ENCODE data around the gene PEX10. TPM values are rescaled to one million over a fixed set of nuclear protein-coding genes. Genes with fewer than 3 reads are reported as not detected.
A peak's percentile ranks its signal among the peaks of the same experiment; 100 is the strongest.

Gene PEX10
- total RNA-seq, 2 experiments from 2014 or later: 17.1 to 19.0 TPM

- POLR2A ChIA-PET: interaction anchor here (1.0 to 8.0 kb wide), 2 partner anchors 11 to 25 kb away, joined by 3 to 36 read pairs; no protein-coding TSS in a partner anchor
- Mint-ChIP-seq H3K4me3 (no peak overlapping the region), H3K36me3 (ENCODE audit: low read depth) (peaks cover 18% of the 10 kb centered on the region), H3K4me1 (ENCODE audit: low read depth) (peaks cover 7% of the 10 kb centered on the region), H3K27me3 (no peaks in the 10 kb centered on the region), H3K9me3 (no peaks in the 10 kb centered on the region), H3K27ac (no peak overlapping the region)
- intact Hi-C loops (cut with micrococcal nuclease): no loop called here
- ATAC-seq: no peak
- DNase-seq: no peak
- CTCF ChIA-PET: interaction anchor here (1.5 kb wide), 1 partner anchor 18 kb away, joined by 4 read pairs; the partner anchor contains the start of genes MORN1 and RER1
- TF ChIP-seq CTCF (IDR thresholded peaks at IDR 0.05): no peak
Measured at GRCh38 chr1:2408859-2409276, 3.5 kb downstream of the PEX10 start.

DNA sequence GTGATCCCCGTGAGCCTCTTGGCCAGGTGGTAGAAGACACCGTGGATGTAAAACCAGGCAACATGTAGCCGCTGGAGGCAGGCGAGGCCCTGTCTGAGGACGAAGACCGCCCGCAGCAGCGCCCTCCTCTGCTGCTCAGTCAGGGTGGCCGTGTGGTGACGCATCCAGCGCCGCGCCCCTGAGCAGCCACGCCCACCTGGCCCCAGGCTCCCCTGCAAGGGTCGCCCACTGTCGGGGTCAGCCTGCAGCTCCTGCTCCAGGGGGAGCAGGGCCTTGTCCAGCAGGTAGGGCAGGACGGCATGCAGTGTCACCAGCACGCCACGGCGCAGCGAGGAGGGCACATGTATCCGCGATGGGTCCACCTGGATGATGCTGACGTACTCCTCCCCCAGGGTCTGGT lies 3.9 kb downstream of the PEX10 start:
- ChIA-PET POLR2A (interaction anchor here (0.8 to 8.0 kb wide), 3 partner anchors 10 to 148 kb away, joined by 3 to 36 read pairs (median 4); partner anchors contain the start of gene TNFRSF14), CTCF (no interaction called here)
- DNase-seq (no peak), ATAC-seq (no peak)
- H3K4me1 Mint-ChIP-seq (ENCODE audit: low read depth): peaks cover 7% of the 10 kb centered on the region
- H3K36me3 Mint-ChIP-seq (ENCODE audit: low read depth): peaks cover 20% of the 10 kb centered on the region
- no peak for TF ChIP-seq CTCF (IDR thresholded peaks at IDR 0.05)
- no peaks in the 10 kb centered on the region for H3K9me3 Mint-ChIP-seq
- H3K27me3 Mint-ChIP-seq: no peaks in the 10 kb centered on the region
- intact Hi-C loops (cut with micrococcal nuclease): no loop called here
- no peak overlapping the region for H3K27ac Mint-ChIP-seq
- H3K4me3 Mint-ChIP-seq: no peak overlapping the region

GRCh38 chr1:2407991-2408275 lies 4.4 kb downstream of the PEX10 start:
- ATAC-seq (no peak), DNase-seq (no peak)
- H3K27ac Mint-ChIP-seq: no peak overlapping the region
- H3K27me3 Mint-ChIP-seq: no peaks in the 10 kb centered on the region
- POLR2A ChIA-PET: interaction anchor here (0.8 to 8.0 kb wide), 3 partner anchors 10 to 148 kb away, joined by 3 to 36 read pairs (median 4); partner anchors contain the start of gene TNFRSF14
- CTCF ChIA-PET: no interaction called here
- H3K4me3 Mint-ChIP-seq: no peak overlapping the region
- intact Hi-C loops (cut with micrococcal nuclease): no loop called here
- peaks cover 7% of the 10 kb centered on the region for H3K4me1 Mint-ChIP-seq (ENCODE audit: low read depth)
- H3K36me3 Mint-ChIP-seq (ENCODE audit: low read depth): peaks cover 20% of the 10 kb centered on the region
- no peak for TF ChIP-seq CTCF (IDR thresholded peaks at IDR 0.05)
- H3K9me3 Mint-ChIP-seq: no peaks in the 10 kb centered on the region

DNA sequence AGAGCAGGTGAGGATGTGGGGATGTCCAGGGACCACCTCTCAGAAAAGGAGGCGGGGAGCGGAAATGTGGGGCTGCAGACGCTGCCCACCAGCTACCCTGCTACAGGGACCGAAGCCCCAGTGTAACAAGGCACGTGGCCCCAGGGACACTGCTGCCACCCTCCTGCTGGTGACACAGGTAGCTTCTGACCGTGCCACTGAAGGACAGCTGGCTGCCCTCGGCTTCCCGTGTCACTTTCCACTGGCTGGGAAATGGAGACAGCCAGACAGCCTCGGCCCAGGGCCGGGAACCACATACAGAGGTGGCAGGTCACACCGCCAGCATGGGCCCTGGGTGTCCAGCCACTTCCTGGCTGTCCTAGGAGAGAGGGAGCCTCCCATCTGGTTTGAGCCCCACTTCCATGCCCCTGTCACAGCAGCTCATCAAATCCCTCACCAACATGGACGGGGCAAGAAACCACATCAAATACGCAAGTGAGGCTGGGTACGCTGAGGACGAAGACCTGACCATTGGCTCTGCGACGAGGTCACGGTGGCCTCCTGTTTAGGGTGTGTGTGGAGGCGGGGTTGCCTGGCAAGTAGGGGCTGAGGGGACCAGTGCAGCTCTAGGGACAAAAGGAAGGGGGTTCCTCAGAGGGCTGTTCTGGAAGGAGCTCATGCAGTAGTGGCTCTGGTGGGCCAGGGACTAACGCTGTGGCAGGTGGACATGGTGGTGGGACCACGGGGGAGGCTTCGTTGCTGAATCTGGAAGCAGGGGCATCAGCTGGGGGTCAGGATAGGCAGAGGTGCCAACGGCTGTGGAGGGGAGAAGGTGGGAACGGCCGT lies 5.0 kb downstream of the PEX10 start:
- POLR2A ChIA-PET: interaction anchor here (0.8 to 8.0 kb wide), 3 partner anchors 9 to 149 kb away, joined by 3 to 36 read pairs (median 4); partner anchors contain the start of gene TNFRSF14
- peak overlapping the region; percentile 30 for H3K27ac Mint-ChIP-seq

More for the DNA sequence above, 5.0 kb downstream of the PEX10 start:
- H3K4me3 Mint-ChIP-seq: no peak overlapping the region
- H3K36me3 Mint-ChIP-seq (ENCODE audit: low read depth): peaks cover 20% of the 10 kb centered on the region
- ATAC-seq (no peak), DNase-seq (no peak)
- H3K4me1 Mint-ChIP-seq (ENCODE audit: low read depth): peaks cover 7% of the 10 kb centered on the region
- no peaks in the 10 kb centered on the region for H3K27me3 Mint-ChIP-seq
- TF ChIP-seq CTCF (IDR thresholded peaks at IDR 0.05): no peak
- CTCF ChIA-PET: interaction anchor here (0.8 kb wide), 1 partner anchor 16 kb away, joined by 3 read pairs; the partner anchor contains the start of gene MORN1
- intact Hi-C loops (cut with micrococcal nuclease): no loop called here
- H3K9me3 Mint-ChIP-seq: no peaks in the 10 kb centered on the region
